Caco-2 (cell line): ENCODE results near the gene SLC17A4. TPM values are rescaled to one million over a fixed set of nuclear protein-coding genes. Genes with fewer than 3 reads are reported as not detected.

Experiments
- BruUV-seq: library from RNA; stranded (reverse); fragments of 400-500 nt; replicated peaks from 2 replicates; lab custom pipeline; 2021; lab: Mats Ljungman, UMichigan
- CTCF ChIA-PET: fragments of 300-600 bp; sonication (Branson Sonifier 250); formaldehyde crosslinking; loops from one replicate; lab custom pipeline; 2022; ENCODE audit warnings: antibody characterized with exemption; lab: Charles Lee
- POLR2A ChIA-PET: fragments of 300-600 bp; sonication (Branson Sonifier 250); formaldehyde crosslinking; loops from one replicate; lab custom pipeline; 2022; ENCODE audit warnings: antibody characterized with exemption; lab: Charles Lee
- DNase-seq, 2 experiments: peaks; one replicate each; pipeline versions ENCODE4 v3.0.0 to v3.0.0-alpha.2; 2020 to 2022
- H3K27me3 ChIP-seq: replicated peaks from 2 replicates; pipeline ENCODE4 v1.6.0; 2011; ENCODE audit warnings: low read length; ENCODE audit not compliant: control insufficient read depth, insufficient read depth
- H3K36me3 ChIP-seq: 2 replicates; pipeline ENCODE4 v1.5.1; 2011; ENCODE audit warnings: low read length; ENCODE audit not compliant: control insufficient read depth, insufficient read depth
- H3K4me1 ChIP-seq: fragments of 250-450 bp; sonication (Bioruptor Pico); 2 replicates; pipeline ENCODE4 v1.5.1; 2020; ENCODE audit warnings: mild to moderate bottlenecking
- H3K4me3 ChIP-seq: 2 replicates; pipeline ENCODE4 v1.5.1; 2011; ENCODE audit warnings: low read depth, mild to moderate bottlenecking, control low read depth, low read length
- H3K9me3 ChIP-seq: fragments of 250-450 bp; sonication (Bioruptor Pico); 2 replicates; pipeline ENCODE4 v1.5.1; 2020; ENCODE audit warnings: mild to moderate bottlenecking, moderate library complexity
- H3K27ac Mint-ChIP-seq: one replicate; pipeline ENCODE4 v1.8.0; 2022; ENCODE audit warnings: mixed read lengths; ENCODE audit not compliant: unreplicated experiment
- H3K27me3 Mint-ChIP-seq: one replicate; pipeline ENCODE4 v1.8.0; 2022; ENCODE audit warnings: mixed read lengths; ENCODE audit not compliant: insufficient read depth, unreplicated experiment
- H3K36me3 Mint-ChIP-seq: one replicate; pipeline ENCODE4 v1.8.0; 2022; ENCODE audit warnings: mild to moderate bottlenecking, mixed read lengths; ENCODE audit not compliant: insufficient read depth, unreplicated experiment
- H3K4me1 Mint-ChIP-seq: one replicate; pipeline ENCODE4 v1.8.0; 2022; ENCODE audit warnings: low read depth, mixed read lengths; ENCODE audit not compliant: unreplicated experiment
- H3K4me3 Mint-ChIP-seq: one replicate; pipeline ENCODE4 v1.8.0; 2022; ENCODE audit warnings: mild to moderate bottlenecking, moderate library complexity, mixed read lengths; ENCODE audit not compliant: unreplicated experiment
- H3K9me3 Mint-ChIP-seq: one replicate; pipeline ENCODE4 v1.8.0; 2022; ENCODE audit warnings: mixed read lengths; ENCODE audit not compliant: unreplicated experiment
- intact Hi-C: fragments of 100-400 bp; cut with micrococcal nuclease; formaldehyde crosslinking; loops from one replicate; pipeline ENCODE4 v1.10.0; 2022; ENCODE audit not compliant: unreplicated experiment
- total RNA-seq: library from RNA; stranded (reverse); gene quantifications from 2 replicates; pipeline ENCODE4 v1.2.3, GENCODE V29; 2022
- TF ChIP-seq, protein P1 (sequence below), 2 experiments: fragments of 200-600 bp in 1 of 2; IDR thresholded peaks; 1 replicate in 1 of 2; 2 replicates in 1 of 2; pipeline versions ENCODE4 v1.5.1 to v1.8.0; 2011 to 2022; ENCODE audit warnings: antibody characterized with exemption in 1 of 2, control low read depth in 1 of 2, inconsistent platforms in 1 of 2, low read depth in 1 of 2, low read length in 1 of 2, mild to moderate bottlenecking in 1 of 2, moderate library complexity in 1 of 2; ENCODE audit not compliant: insufficient read depth in 1 of 2, severe bottlenecking in 1 of 2, unreplicated experiment in 1 of 2

Gene SLC17A4
- total RNA-seq, 1 experiment from 2014 or later = 0.36 TPM

GRCh38 chr6:25815194-25815593 is 60.7 kb downstream of the SLC17A4 start:
- no peaks in the 10 kb centered on the region for H3K36me3 Mint-ChIP-seq
- H3K4me1 ChIP-seq = no peaks in the 10 kb centered on the region
- H3K27me3 ChIP-seq = no peaks in the 10 kb centered on the region
- no peaks in the 10 kb centered on the region for H3K9me3 Mint-ChIP-seq
- DNase-seq = no peak
- no peaks in the 10 kb centered on the region for H3K36me3 ChIP-seq
- H3K9me3 ChIP-seq = no peaks in the 10 kb centered on the region
- BruUV-seq = no TSS peak
- H3K27me3 Mint-ChIP-seq = peaks cover 3% of the 10 kb centered on the region
- ChIA-PET CTCF (no interaction called here), POLR2A (no interaction called here)
- H3K4me3 Mint-ChIP-seq = no peak overlapping the region
- TF ChIP-seq, protein P1, sequence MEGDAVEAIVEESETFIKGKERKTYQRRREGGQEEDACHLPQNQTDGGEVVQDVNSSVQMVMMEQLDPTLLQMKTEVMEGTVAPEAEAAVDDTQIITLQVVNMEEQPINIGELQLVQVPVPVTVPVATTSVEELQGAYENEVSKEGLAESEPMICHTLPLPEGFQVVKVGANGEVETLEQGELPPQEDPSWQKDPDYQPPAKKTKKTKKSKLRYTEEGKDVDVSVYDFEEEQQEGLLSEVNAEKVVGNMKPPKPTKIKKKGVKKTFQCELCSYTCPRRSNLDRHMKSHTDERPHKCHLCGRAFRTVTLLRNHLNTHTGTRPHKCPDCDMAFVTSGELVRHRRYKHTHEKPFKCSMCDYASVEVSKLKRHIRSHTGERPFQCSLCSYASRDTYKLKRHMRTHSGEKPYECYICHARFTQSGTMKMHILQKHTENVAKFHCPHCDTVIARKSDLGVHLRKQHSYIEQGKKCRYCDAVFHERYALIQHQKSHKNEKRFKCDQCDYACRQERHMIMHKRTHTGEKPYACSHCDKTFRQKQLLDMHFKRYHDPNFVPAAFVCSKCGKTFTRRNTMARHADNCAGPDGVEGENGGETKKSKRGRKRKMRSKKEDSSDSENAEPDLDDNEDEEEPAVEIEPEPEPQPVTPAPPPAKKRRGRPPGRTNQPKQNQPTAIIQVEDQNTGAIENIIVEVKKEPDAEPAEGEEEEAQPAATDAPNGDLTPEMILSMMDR (IDR thresholded peaks at IDR 0.05; ENCODE audit: insufficient read depth in 1 of 2, low read depth in 1 of 2, low read length in 1 of 2, severe bottlenecking in 1 of 2, unreplicated experiment in 1 of 2) = no peak
- no peak overlapping the region for H3K27ac Mint-ChIP-seq
- no peak overlapping the region for H3K4me3 ChIP-seq
- intact Hi-C loops = no loop called here
- H3K4me1 Mint-ChIP-seq = no peaks in the 10 kb centered on the region

DNA sequence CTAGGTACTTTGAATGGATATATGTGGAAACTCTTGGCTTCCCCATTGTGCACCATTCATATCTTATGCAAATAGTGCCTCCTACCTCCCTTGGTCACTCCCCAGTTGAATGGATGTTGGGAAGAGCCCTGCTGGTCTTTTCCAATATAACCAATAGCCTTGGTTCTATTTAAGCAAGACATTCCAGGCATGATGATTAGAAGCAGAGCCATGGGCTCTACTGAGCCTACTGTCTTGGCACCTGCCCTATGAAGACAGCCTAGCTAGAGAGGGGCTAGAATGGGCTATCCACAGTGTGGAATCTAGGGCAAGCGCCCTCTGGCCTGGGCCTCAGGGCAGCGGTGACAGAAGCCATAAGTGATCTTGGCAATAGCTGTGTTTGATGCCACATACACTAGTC is 61.7 kb downstream of the SLC17A4 start:
- DNase-seq = no peak
- H3K27ac Mint-ChIP-seq = no peak overlapping the region
- H3K9me3 Mint-ChIP-seq = no peaks in the 10 kb centered on the region
- peaks cover 3% of the 10 kb centered on the region for H3K27me3 Mint-ChIP-seq
- Histone ChIP-seq H3K9me3 (no peaks in the 10 kb centered on the region), H3K4me1 (no peaks in the 10 kb centered on the region), H3K36me3 (no peaks in the 10 kb centered on the region), H3K4me3 (no peak overlapping the region), H3K27me3 (no peaks in the 10 kb centered on the region)
- H3K4me1 Mint-ChIP-seq = no peaks in the 10 kb centered on the region
- H3K36me3 Mint-ChIP-seq = no peaks in the 10 kb centered on the region
- H3K4me3 Mint-ChIP-seq = no peak overlapping the region
- TF ChIP-seq, protein P1 (IDR thresholded peaks at IDR 0.05; ENCODE audit: insufficient read depth in 1 of 2, low read depth in 1 of 2, low read length in 1 of 2, severe bottlenecking in 1 of 2, unreplicated experiment in 1 of 2) = no peak
- no TSS peak for BruUV-seq
- ChIA-PET POLR2A (interaction anchor here (0.6 kb wide), 1 partner anchor 211 kb away, joined by 3 read pairs; a partner anchor contains a TSS), CTCF (no interaction called here)
- intact Hi-C loops = no loop called here

GRCh38 chr6:25821341-25821740 is 66.8 kb downstream of the SLC17A4 start:
- Histone ChIP-seq H3K27me3 (no peaks in the 10 kb centered on the region), H3K4me1 (no peaks in the 10 kb centered on the region), H3K36me3 (no peaks in the 10 kb centered on the region), H3K9me3 (no peaks in the 10 kb centered on the region), H3K4me3 (no peak overlapping the region)
- POLR2A ChIA-PET = no interaction called here
- Mint-ChIP-seq H3K27ac (no peak overlapping the region), H3K36me3 (no peaks in the 10 kb centered on the region), H3K9me3 (no peaks in the 10 kb centered on the region), H3K4me1 (no peaks in the 10 kb centered on the region), H3K27me3 (peaks cover 16% of the 10 kb centered on the region), H3K4me3 (no peak overlapping the region)
- TF ChIP-seq, protein P1 (IDR thresholded peaks at IDR 0.05; ENCODE audit: insufficient read depth in 1 of 2, low read depth in 1 of 2, low read length in 1 of 2, severe bottlenecking in 1 of 2, unreplicated experiment in 1 of 2) = no peak
- CTCF ChIA-PET = no interaction called here
- DNase-seq = no peak
- intact Hi-C loops = no loop called here
- BruUV-seq = no TSS peak
